Effector CD8-positive, alpha-beta T cell (primary cell): Measurements from ENCODE around the gene ZBTB43.

Experiments
- DNase-seq: peaks from one replicate; lab custom pipeline; 2025; lab: John Stamatoyannopoulos, UW

Gene ZBTB43

GRCh38 chr9:126886034-126886822 is 81.4 kb downstream of the ZBTB43 start:
- DNase-seq: no peak

- DNase-seq: no peak
Observed at GRCh38 chr9:126886897-126887296, 82.1 kb downstream of the ZBTB43 start.
